IPS-20b (cell line): Measurements from ENCODE around the gene SORCS1.

ENCODE experiments used
- H3K27ac ChIP-seq: one replicate; pipeline ENCODE4 v1.5.1; 2013; ENCODE audit warnings: low read length
- H3K27me3 ChIP-seq: 2 replicates; pipeline ENCODE4 v1.6.1; 2013; ENCODE audit warnings: mild to moderate bottlenecking, low read length, inconsistent platforms; ENCODE audit not compliant: insufficient read depth
- H3K36me3 ChIP-seq: 2 replicates; pipeline ENCODE4 v1.6.1; 2013; ENCODE audit warnings: low read depth, mild to moderate bottlenecking, inconsistent platforms, low read length, moderate library complexity; ENCODE audit not compliant: insufficient read depth
- H3K4me1 ChIP-seq: 2 replicates; pipeline ENCODE4 v1.6.1; 2013; ENCODE audit warnings: mild to moderate bottlenecking, control low read depth, inconsistent platforms, low read length, moderate library complexity; ENCODE audit not compliant: insufficient read depth
- H3K4me3 ChIP-seq: 2 replicates; pipeline ENCODE4 v1.5.1; 2013; ENCODE audit warnings: mild to moderate bottlenecking, low read length, inconsistent platforms
- H3K9ac ChIP-seq: 2 replicates; pipeline ENCODE4 v1.6.1; 2013; ENCODE audit warnings: low read depth, mild to moderate bottlenecking, inconsistent platforms, low read length, moderate library complexity
- H3K9me3 ChIP-seq: 2 replicates; pipeline ENCODE4 v1.6.1; 2013; ENCODE audit warnings: mild to moderate bottlenecking, low read depth, low read length, inconsistent platforms; ENCODE audit not compliant: insufficient read depth

The SORCS1 gene

DNA sequence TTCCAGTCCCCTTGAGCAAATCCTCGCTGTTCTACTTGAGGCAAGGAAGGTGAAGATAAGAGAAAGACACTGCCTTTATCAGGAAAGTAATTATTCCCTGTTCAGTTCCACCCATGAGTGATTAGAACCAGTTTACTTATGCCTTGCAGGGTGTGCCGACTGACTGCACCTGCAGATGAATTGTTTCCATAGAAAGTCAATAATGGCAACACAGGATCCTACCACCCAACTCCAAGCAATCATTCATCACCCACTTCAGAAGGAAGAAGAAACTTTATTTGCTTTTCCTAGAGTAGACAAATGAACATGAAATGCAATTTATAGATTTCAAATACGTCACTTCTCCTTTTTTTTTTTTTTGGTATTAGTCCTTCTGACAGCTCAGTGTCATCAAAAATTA, 383.9 kb downstream of the SORCS1 start:
- Histone ChIP-seq H3K4me1 (0 out of 2 replicates have a peak, but pooled peaks cover 3% of the 10 kb centered on the region), H3K36me3 (no peaks in the 10 kb centered on the region), H3K9me3 (no peaks in the 10 kb centered on the region), H3K27me3 (no peaks in the 10 kb centered on the region), H3K27ac (no peak overlapping the region), H3K9ac (no peak overlapping the region), H3K4me3 (no peak overlapping the region)

DNA sequence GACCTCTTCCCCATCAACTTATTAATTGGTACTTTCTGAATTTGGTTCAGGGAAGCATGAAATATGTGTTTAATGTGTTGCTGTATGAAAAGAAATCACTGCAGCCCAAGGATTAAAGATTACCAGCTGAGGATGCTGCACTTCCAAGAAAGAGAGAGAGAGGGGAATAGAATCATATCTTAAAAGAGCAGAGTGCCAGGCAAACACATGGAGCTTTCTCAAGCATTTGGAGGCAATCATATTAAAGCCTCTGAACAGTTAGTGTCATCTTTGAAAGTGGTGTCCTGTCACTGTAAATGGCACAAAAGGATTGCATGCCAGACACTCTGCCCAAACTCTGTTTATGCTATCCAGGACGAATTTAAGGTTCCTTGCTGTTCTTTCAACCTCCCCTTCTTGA, 386.7 kb downstream of the SORCS1 start:
- H3K27ac ChIP-seq = no peak overlapping the region
- H3K9ac ChIP-seq = no peak overlapping the region
- no peaks in the 10 kb centered on the region for H3K9me3 ChIP-seq
- H3K27me3 ChIP-seq = no peaks in the 10 kb centered on the region
- no peak overlapping the region for H3K4me3 ChIP-seq
- H3K4me1 ChIP-seq = 0 out of 2 replicates have a peak, but pooled peaks cover 3% of the 10 kb centered on the region
- H3K36me3 ChIP-seq = no peaks in the 10 kb centered on the region

DNA sequence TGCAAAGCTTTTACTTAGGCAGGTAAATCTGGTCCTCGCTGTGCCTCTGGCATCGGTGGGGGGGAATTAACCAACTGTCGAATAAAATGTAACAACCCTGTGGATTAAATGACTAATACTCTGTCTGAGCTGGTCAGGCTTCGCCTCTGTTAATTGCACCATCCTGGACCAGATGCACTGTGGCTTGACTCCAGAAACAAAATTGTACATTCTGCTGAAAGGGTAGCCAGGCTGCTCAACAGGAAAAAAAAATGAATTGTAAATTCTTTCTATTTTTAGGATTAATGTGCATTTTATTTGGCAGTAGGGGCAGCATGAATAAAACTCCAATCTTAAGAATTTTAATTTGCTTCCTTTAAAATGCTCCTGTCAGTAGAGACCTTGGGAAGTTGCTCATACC, 389.4 kb downstream of the SORCS1 start:
- no peaks in the 10 kb centered on the region for H3K36me3 ChIP-seq
- H3K4me3 ChIP-seq = no peak overlapping the region
- H3K27ac ChIP-seq = no peak overlapping the region
- H3K4me1 ChIP-seq = 0 out of 2 replicates have a peak, but pooled peaks cover 3% of the 10 kb centered on the region
- H3K9me3 ChIP-seq = no peaks in the 10 kb centered on the region
- H3K9ac ChIP-seq = no peak overlapping the region
- H3K27me3 ChIP-seq = no peaks in the 10 kb centered on the region

DNA sequence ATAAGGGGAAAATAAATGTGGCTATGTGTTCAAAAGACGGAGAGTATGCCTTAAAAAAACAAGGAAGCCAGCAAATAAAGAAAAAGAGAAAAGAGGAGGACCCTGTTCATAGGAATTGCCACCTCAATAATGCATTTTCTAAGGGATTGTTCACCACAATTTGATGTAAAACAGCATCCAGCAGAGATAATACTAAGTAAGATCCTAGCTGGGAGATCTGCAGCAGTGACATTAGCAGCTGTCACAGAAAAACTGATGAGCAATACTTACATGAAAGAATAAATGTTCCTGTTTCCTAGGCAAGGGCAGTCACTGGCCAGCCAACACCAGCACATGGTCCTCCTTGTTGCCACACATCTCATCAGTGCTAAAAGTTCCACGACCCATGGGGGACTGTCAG, 391.5 kb downstream of the SORCS1 start:
- H3K27me3 ChIP-seq = no peaks in the 10 kb centered on the region
- no peak overlapping the region for H3K27ac ChIP-seq
- no peak overlapping the region for H3K9ac ChIP-seq
- no peak overlapping the region for H3K4me3 ChIP-seq
- H3K9me3 ChIP-seq = no peaks in the 10 kb centered on the region
- H3K4me1 ChIP-seq = no peaks in the 10 kb centered on the region; the same call in 1 of the 2 replicates
- no peaks in the 10 kb centered on the region for H3K36me3 ChIP-seq

DNA sequence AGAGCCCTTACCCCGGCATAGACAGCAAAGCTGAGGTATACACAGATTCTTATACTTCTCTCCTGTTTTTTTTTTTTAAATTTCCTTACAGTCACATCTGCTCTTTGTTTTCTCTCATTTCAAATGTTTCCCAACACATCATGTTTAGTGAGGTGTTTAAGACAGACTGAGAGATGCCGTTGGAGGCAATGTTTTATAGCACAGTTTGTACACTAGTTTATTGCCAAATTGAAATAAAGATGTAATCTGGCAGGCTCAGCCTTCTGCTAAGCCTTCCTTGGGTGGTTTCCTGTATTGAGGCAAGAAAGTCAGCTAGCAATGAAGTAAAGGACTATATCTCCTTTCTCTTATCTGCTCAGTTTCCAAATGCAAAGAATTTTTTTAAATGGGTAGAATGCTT, 393.4 kb downstream of the SORCS1 start:
- Histone ChIP-seq H3K4me3 (no peak overlapping the region), H3K27me3 (no peaks in the 10 kb centered on the region), H3K36me3 (no peaks in the 10 kb centered on the region), H3K4me1 (peaks cover 8% of the 10 kb centered on the region; the same call in 1 of the 2 replicates), H3K9ac (no peak overlapping the region), H3K27ac (no peak overlapping the region), H3K9me3 (no peaks in the 10 kb centered on the region)

DNA sequence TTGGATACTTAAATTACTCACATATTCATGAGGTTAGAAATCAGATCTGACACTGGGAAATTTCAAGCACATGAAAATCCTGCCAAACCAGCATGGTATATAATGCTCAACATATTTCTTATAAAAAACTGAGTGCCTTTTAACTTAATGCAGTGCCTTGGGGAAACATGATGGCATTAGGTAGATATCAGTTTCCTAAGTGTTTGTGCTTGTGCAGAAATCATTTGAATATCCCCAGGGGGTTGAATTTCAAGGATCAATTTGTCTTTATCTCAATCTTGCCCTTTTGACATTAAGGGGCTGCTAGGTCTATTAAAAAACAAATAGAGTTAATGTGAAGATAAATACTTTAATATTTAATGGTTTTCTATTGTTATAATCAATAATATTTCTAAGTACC, 396.3 kb downstream of the SORCS1 start:
- no peak overlapping the region for H3K27ac ChIP-seq
- no peaks in the 10 kb centered on the region for H3K9me3 ChIP-seq
- H3K4me1 ChIP-seq = peaks cover 15% of the 10 kb centered on the region; the same call in 1 of the 2 replicates
- H3K9ac ChIP-seq = no peak overlapping the region
- no peak overlapping the region for H3K4me3 ChIP-seq
- H3K36me3 ChIP-seq = no peaks in the 10 kb centered on the region
- H3K27me3 ChIP-seq = no peaks in the 10 kb centered on the region

DNA sequence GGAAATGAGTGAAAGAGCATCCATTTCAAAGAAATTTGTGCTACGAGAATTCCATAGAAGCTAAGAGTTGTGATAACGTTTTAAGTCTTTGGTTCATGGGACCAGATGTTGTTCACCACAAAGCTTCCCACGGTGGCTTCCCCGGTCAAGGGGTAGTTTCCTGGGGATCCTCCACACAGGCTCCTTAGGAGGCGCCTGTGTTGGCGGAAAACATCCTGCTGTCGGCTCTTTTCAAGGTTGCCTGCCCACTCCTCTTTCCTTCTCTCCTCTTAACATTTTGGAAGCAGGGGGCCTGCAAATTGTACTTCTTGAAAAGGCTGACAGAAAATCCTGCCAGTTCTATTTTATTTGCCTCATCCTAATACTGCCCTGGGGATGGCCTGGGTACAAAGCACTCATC, 398.6 kb downstream of the SORCS1 start:
- Histone ChIP-seq H3K4me3 (no peak overlapping the region), H3K27ac (no peak overlapping the region), H3K9me3 (no peaks in the 10 kb centered on the region), H3K27me3 (no peaks in the 10 kb centered on the region), H3K4me1 (peaks cover 15% of the 10 kb centered on the region; the same call in 1 of the 2 replicates), H3K36me3 (no peaks in the 10 kb centered on the region), H3K9ac (no peak overlapping the region)

DNA sequence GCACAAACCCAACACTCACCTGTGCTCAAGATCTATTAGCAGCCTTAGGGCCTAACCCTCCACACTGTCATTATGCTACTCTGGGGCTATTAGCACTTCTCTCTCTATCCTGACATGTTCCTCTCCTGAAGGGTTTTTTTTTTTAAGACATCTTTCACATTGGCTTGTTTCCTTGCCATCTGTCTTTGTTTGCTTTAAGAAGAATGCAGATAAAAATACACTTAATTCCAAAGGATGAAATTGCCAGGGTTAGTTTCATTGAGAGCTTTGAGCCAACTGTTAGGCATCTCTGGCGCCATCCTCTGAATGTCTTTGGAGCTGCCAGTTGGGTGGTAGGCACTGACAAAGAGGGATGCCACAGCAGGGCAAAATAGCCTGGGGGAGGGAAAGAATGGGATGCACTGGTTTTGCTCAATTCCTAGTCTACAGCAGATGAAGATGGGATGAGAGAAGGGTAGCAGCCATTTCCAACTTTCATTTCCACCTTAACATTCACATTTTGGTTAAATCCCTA, 399.2 kb downstream of the SORCS1 start:
- peaks cover 15% of the 10 kb centered on the region; the same call in 1 of the 2 replicates for H3K4me1 ChIP-seq
- no peak overlapping the region for H3K4me3 ChIP-seq
- no peak overlapping the region for H3K27ac ChIP-seq
- H3K36me3 ChIP-seq = no peaks in the 10 kb centered on the region
- no peaks in the 10 kb centered on the region for H3K9me3 ChIP-seq
- H3K27me3 ChIP-seq = no peaks in the 10 kb centered on the region
- H3K9ac ChIP-seq = no peak overlapping the region

DNA sequence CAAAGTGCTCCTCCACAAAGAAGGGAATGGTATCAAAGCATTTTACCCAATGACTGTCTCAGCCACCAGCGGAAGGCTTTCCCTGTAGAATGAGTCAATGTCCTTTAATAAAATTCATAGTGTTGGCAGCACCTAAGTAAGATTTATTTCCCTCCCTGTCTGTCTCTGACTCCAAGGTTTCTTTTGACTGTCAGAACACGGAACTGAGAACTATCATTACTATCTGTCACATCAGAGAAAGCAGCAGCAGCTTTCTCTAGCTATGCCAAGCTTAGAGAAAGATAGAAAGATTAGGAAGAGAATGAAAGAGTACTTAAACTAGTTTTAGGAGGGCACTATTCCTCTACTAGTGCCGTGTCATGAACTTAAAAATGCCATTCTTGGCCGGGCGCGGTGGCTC, 400.1 kb downstream of the SORCS1 start:
- H3K27me3 ChIP-seq = no peaks in the 10 kb centered on the region
- no peaks in the 10 kb centered on the region for H3K36me3 ChIP-seq
- no peak overlapping the region for H3K27ac ChIP-seq
- H3K4me1 ChIP-seq = peaks cover 15% of the 10 kb centered on the region; the same call in 1 of the 2 replicates
- H3K4me3 ChIP-seq = no peak overlapping the region
- no peak overlapping the region for H3K9ac ChIP-seq
- H3K9me3 ChIP-seq = no peaks in the 10 kb centered on the region

DNA sequence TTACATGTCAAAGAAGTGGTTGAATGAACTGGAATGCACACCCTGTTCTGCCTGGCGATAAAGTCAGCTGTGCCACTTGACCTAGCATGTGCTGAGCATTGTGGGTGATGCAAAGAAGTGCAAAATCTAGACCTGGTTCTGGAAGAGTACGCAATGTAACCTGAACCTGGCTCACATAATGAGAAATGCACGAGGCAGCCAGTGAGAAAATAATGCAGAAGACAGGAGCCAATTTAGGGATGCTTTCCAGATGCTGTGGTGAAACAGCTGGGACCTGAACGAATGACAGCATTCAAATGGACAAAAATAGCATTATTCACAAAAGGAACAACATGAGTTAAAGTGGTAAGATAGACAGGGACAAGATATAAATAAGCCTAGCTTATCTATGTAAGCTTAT, 402.6 kb downstream of the SORCS1 start:
- Histone ChIP-seq H3K9me3 (no peaks in the 10 kb centered on the region), H3K9ac (no peak overlapping the region), H3K4me1 (peaks cover 15% of the 10 kb centered on the region; the same call in 1 of the 2 replicates), H3K36me3 (no peaks in the 10 kb centered on the region), H3K4me3 (no peak overlapping the region), H3K27ac (no peak overlapping the region), H3K27me3 (no peaks in the 10 kb centered on the region)

DNA sequence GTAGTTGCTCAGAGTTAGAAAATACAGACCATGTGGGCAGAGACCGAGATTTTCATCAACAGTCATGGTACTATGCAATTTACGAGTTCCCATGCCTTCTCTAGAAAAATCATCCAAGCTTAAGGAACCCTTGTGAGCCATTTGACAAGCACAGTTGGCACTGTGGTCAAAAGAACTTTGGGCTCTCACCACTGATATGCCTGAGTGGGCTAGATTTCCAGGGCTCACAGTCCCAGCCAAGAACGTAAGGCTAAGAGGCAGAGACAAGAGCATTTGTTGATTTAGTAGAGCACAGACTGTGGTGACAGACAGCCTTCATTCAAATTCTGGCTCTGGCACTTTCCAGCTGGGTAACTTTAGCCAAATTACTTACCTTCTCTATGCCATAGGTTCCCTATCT, 407.0 kb downstream of the SORCS1 start:
- H3K27me3 ChIP-seq = no peaks in the 10 kb centered on the region
- H3K36me3 ChIP-seq = no peaks in the 10 kb centered on the region
- H3K4me3 ChIP-seq = no peak overlapping the region
- H3K9me3 ChIP-seq = no peaks in the 10 kb centered on the region
- no peaks in the 10 kb centered on the region for H3K4me1 ChIP-seq
- no peak overlapping the region for H3K27ac ChIP-seq
- H3K9ac ChIP-seq = no peak overlapping the region

DNA sequence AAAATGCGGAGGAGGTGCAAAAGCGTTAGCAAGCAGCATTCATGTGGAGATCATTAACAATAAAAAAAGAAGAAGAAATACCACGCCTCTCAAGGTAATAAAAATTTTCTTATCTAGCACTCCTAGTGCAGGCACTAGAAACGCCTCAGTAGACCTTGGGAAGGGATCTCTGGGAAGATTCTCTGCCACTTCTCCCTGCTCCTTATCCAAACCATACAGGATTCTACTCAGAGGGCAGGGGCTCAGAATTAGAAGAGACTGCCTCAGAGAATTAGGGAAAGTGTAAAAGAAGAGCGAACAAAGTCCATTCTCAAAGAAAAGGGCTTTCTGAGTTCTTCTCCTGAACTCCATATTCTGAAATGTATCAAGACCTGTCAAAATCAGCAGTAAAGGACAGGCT, 413.4 kb downstream of the SORCS1 start:
- Histone ChIP-seq H3K9me3 (no peaks in the 10 kb centered on the region), H3K36me3 (no peaks in the 10 kb centered on the region), H3K4me1 (no peaks in the 10 kb centered on the region), H3K27ac (no peak overlapping the region), H3K27me3 (no peaks in the 10 kb centered on the region), H3K4me3 (no peak overlapping the region), H3K9ac (no peak overlapping the region)
